ENCODE results near the gene FUZ. TPM values are rescaled to one million over a fixed set of nuclear protein-coding genes. Genes with fewer than 3 reads are reported as not detected.

Gene FUZ
- polyA plus RNA-seq, 1 donor, result 18.4 TPM

- peaks cover 46% of the 10 kb centered on the region for H3K36me3 ChIP-seq (ENCODE audit: control insufficient read depth, insufficient read depth, low read length)
- H3K4me1 ChIP-seq (ENCODE audit: control insufficient read depth, insufficient read depth, low read length), result no peaks in the 10 kb centered on the region
- 88% methylated on average over 5 of the region's 17 CpGs for WGBS (ENCODE audit: insufficient coverage, low lambda C conversion rate)
Observed at GRCh38 chr19:49840736-49841249, 27.7 kb upstream of the FUZ start.

DNA sequence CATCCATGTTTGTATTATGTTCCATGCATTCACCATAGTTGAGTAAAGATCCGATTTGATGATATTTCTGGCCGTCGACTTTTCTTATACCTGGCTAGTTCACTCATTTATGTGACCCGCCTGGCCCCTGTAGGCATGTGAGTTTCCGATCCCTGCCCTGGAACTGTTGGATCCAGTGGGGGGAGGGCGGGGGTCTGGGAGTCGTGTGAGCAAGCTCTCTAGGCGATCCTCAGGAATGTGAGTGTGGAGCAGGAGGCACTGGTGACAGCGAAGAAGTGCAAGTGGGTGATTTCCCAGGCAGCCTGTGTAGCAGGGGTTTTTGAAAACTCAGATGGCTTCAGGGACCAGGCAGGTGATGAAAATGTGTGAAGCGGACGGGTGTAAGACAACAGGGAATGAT is 27.2 kb upstream of the FUZ start:
- H3K36me3 ChIP-seq (ENCODE audit: control insufficient read depth, insufficient read depth, low read length), result peaks cover 51% of the 10 kb centered on the region
- no peaks in the 10 kb centered on the region for H3K4me1 ChIP-seq (ENCODE audit: control insufficient read depth, insufficient read depth, low read length)
- no peaks in the 10 kb centered on the region for H3K9me3 ChIP-seq (ENCODE audit: control insufficient read depth, low read depth, low read length)
- H3K27me3 ChIP-seq (ENCODE audit: control insufficient read depth, insufficient read depth, low read length), result no peaks in the 10 kb centered on the region
- H3K27ac ChIP-seq (ENCODE audit: low read length), result no peak overlapping the region
- DNase-seq, result no peak
- 60% methylated on average over 2 of the region's 11 CpGs for WGBS (ENCODE audit: insufficient coverage, low lambda C conversion rate)
- H3K4me3 ChIP-seq (ENCODE audit: low read length), result no peak overlapping the region

More at GRCh38 chr19:49840736-49841249, 27.7 kb upstream of the FUZ start:
- Histone ChIP-seq H3K27ac (ENCODE audit: low read length) (no peak overlapping the region), H3K9me3 (ENCODE audit: control insufficient read depth, low read depth, low read length) (no peaks in the 10 kb centered on the region), H3K27me3 (ENCODE audit: control insufficient read depth, insufficient read depth, low read length) (no peaks in the 10 kb centered on the region), H3K4me3 (ENCODE audit: low read length) (no peak overlapping the region)
- no peak for DNase-seq

- WGBS (ENCODE audit: insufficient coverage, low lambda C conversion rate), result no CpG with 5 or more reads among the region's 11 CpGs
- H3K4me3 ChIP-seq (ENCODE audit: low read length), result no peak overlapping the region
- no peak overlapping the region for H3K27ac ChIP-seq (ENCODE audit: low read length)
- no peak for DNase-seq
- H3K27me3 ChIP-seq (ENCODE audit: control insufficient read depth, insufficient read depth, low read length), result no peaks in the 10 kb centered on the region
- H3K9me3 ChIP-seq (ENCODE audit: control insufficient read depth, low read depth, low read length), result no peaks in the 10 kb centered on the region
- peaks cover 57% of the 10 kb centered on the region for H3K36me3 ChIP-seq (ENCODE audit: control insufficient read depth, insufficient read depth, low read length)
- H3K4me1 ChIP-seq (ENCODE audit: control insufficient read depth, insufficient read depth, low read length), result no peaks in the 10 kb centered on the region
Observed at GRCh38 chr19:49839713-49840112, 26.6 kb upstream of the FUZ start.

GRCh38 chr19:49838885-49839588 is 25.9 kb upstream of the FUZ start:
- H3K4me3 ChIP-seq (ENCODE audit: low read length), result no peak overlapping the region
- no peaks in the 10 kb centered on the region for H3K4me1 ChIP-seq (ENCODE audit: control insufficient read depth, insufficient read depth, low read length)
- DNase-seq, result no peak
- H3K36me3 ChIP-seq (ENCODE audit: control insufficient read depth, insufficient read depth, low read length), result peaks cover 63% of the 10 kb centered on the region
- WGBS (ENCODE audit: insufficient coverage, low lambda C conversion rate), result no CpG with 5 or more reads among the region's 18 CpGs
- no peak overlapping the region for H3K27ac ChIP-seq (ENCODE audit: low read length)
- H3K9me3 ChIP-seq (ENCODE audit: control insufficient read depth, low read depth, low read length), result no peaks in the 10 kb centered on the region
- H3K27me3 ChIP-seq (ENCODE audit: control insufficient read depth, insufficient read depth, low read length), result no peaks in the 10 kb centered on the region

DNA sequence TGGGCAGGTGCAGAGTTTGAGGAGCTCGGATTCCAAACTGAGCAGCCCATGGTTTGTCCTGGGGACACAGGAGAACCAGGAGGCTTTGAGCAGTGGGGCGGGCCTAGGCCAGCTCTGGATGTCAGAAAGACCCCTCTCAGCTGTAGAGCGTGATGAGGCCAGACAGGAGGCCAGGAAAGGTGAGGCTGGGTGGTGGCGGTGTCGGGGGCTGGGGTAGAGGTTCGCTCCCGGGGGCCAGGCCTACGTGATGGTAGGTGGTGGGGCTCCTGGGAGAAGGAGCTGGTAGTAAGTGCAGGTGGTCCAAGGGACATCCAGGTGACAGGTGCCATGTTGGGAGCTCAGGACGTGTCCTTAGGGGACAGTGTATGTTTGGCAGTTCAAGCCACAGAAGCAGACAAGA is 24.3 kb upstream of the FUZ start:
- Histone ChIP-seq H3K4me1 (ENCODE audit: control insufficient read depth, insufficient read depth, low read length) (no peaks in the 10 kb centered on the region), H3K27ac (ENCODE audit: low read length) (no peak overlapping the region), H3K4me3 (ENCODE audit: low read length) (no peak overlapping the region), H3K9me3 (ENCODE audit: control insufficient read depth, low read depth, low read length) (no peaks in the 10 kb centered on the region), H3K27me3 (ENCODE audit: control insufficient read depth, insufficient read depth, low read length) (no peaks in the 10 kb centered on the region), H3K36me3 (ENCODE audit: control insufficient read depth, insufficient read depth, low read length) (peaks cover 80% of the 10 kb centered on the region)
- no CpG with 5 or more reads among the region's 9 CpGs for WGBS (ENCODE audit: insufficient coverage, low lambda C conversion rate)
- DNase-seq, result no peak

DNA sequence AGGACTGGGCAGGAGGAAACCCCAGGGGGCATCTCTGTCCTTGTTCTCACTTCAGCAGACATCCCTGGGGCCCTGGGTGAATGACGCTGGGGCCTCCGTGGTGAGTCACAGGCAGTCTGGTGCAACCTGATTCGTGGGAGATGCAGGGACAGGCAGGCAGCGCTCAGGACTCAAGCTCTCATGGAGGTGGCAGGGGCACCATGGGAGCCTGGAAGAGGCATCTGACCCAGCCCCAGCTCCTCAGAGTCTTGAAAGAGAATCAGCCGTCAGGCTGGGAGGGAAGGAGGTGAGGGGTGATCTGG is 23.9 kb upstream of the FUZ start:
- no peak for DNase-seq
- Histone ChIP-seq H3K4me3 (ENCODE audit: low read length) (no peak overlapping the region), H3K27ac (ENCODE audit: low read length) (no peak overlapping the region), H3K27me3 (ENCODE audit: control insufficient read depth, insufficient read depth, low read length) (no peaks in the 10 kb centered on the region), H3K9me3 (ENCODE audit: control insufficient read depth, low read depth, low read length) (no peaks in the 10 kb centered on the region), H3K36me3 (ENCODE audit: control insufficient read depth, insufficient read depth, low read length) (peaks cover 83% of the 10 kb centered on the region), H3K4me1 (ENCODE audit: control insufficient read depth, insufficient read depth, low read length) (no peaks in the 10 kb centered on the region)
- no CpG with 5 or more reads among the region's 5 CpGs for WGBS (ENCODE audit: insufficient coverage, low lambda C conversion rate)

GRCh38 chr19:49836176-49837008 is 23.3 kb upstream of the FUZ start:
- Histone ChIP-seq H3K27ac (ENCODE audit: low read length) (no peak overlapping the region), H3K4me3 (ENCODE audit: low read length) (no peak overlapping the region), H3K36me3 (ENCODE audit: control insufficient read depth, insufficient read depth, low read length) (peaks cover 87% of the 10 kb centered on the region), H3K9me3 (ENCODE audit: control insufficient read depth, low read depth, low read length) (no peaks in the 10 kb centered on the region), H3K27me3 (ENCODE audit: control insufficient read depth, insufficient read depth, low read length) (no peaks in the 10 kb centered on the region), H3K4me1 (ENCODE audit: control insufficient read depth, insufficient read depth, low read length) (no peaks in the 10 kb centered on the region)
- WGBS (ENCODE audit: insufficient coverage, low lambda C conversion rate), result no CpG with 5 or more reads among the region's 20 CpGs
- DNase-seq, result no peak

GRCh38 chr19:49835562-49835961 is 22.5 kb upstream of the FUZ start:
- no peak for DNase-seq
- WGBS (ENCODE audit: insufficient coverage, low lambda C conversion rate), result no CpG with 5 or more reads among the region's 12 CpGs

DNA sequence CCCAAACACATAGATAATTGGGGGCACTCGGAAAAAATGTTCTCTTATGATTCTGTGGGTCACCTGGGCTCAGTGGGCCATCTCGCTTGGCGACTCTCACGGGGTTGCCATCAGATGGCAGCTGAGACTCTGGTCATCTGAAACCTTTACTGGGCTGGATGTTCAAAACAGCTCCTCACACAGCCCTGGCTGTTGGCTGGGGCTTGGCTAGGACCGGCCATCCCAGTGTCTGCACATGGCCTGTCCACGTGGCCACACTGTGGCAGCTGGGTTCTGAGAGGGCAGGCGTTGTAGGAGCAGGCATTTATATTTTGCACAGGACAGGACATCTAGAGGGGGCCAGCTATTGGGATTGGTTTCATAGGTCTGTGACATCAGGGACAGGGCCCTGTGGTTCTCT is 20.5 kb upstream of the FUZ start:
- WGBS (ENCODE audit: insufficient coverage, low lambda C conversion rate), result no CpG with 5 or more reads among the region's 7 CpGs

More at GRCh38 chr19:49835562-49835961, 22.5 kb upstream of the FUZ start:
- Histone ChIP-seq H3K4me3 (ENCODE audit: low read length) (no peak overlapping the region), H3K9me3 (ENCODE audit: control insufficient read depth, low read depth, low read length) (no peaks in the 10 kb centered on the region), H3K36me3 (ENCODE audit: control insufficient read depth, insufficient read depth, low read length) (peaks cover 94% of the 10 kb centered on the region), H3K4me1 (ENCODE audit: control insufficient read depth, insufficient read depth, low read length) (no peaks in the 10 kb centered on the region), H3K27me3 (ENCODE audit: control insufficient read depth, insufficient read depth, low read length) (no peaks in the 10 kb centered on the region), H3K27ac (ENCODE audit: low read length) (no peak overlapping the region)

GRCh38 chr19:49832556-49832955 is 19.5 kb upstream of the FUZ start:
- no CpG with 5 or more reads among the region's 9 CpGs for WGBS (ENCODE audit: insufficient coverage, low lambda C conversion rate)
- Histone ChIP-seq H3K4me3 (ENCODE audit: low read length) (no peak overlapping the region), H3K27ac (ENCODE audit: low read length) (no peak overlapping the region), H3K27me3 (ENCODE audit: control insufficient read depth, insufficient read depth, low read length) (no peaks in the 10 kb centered on the region), H3K36me3 (ENCODE audit: control insufficient read depth, insufficient read depth, low read length) (peaks cover 95% of the 10 kb centered on the region), H3K4me1 (ENCODE audit: control insufficient read depth, insufficient read depth, low read length) (no peaks in the 10 kb centered on the region), H3K9me3 (ENCODE audit: control insufficient read depth, low read depth, low read length) (no peaks in the 10 kb centered on the region)
- no peak for DNase-seq

More for the DNA sequence above, 20.5 kb upstream of the FUZ start:
- H3K36me3 ChIP-seq (ENCODE audit: control insufficient read depth, insufficient read depth, low read length), result peaks cover 98% of the 10 kb centered on the region
- DNase-seq, result no peak
- no peaks in the 10 kb centered on the region for H3K27me3 ChIP-seq (ENCODE audit: control insufficient read depth, insufficient read depth, low read length)
- H3K27ac ChIP-seq (ENCODE audit: low read length), result no peak overlapping the region
- H3K4me3 ChIP-seq (ENCODE audit: low read length), result no peak overlapping the region
- no peaks in the 10 kb centered on the region for H3K9me3 ChIP-seq (ENCODE audit: control insufficient read depth, low read depth, low read length)
- H3K4me1 ChIP-seq (ENCODE audit: control insufficient read depth, insufficient read depth, low read length), result no peaks in the 10 kb centered on the region
